ENCODE results near the gene CLSTN2. TPM values are rescaled to one million over a fixed set of nuclear protein-coding genes. Genes with fewer than 3 reads are reported as not detected.

The CLSTN2 gene
- total RNA-seq, 1 donor from 2014 or later: 9.7 TPM

DNA sequence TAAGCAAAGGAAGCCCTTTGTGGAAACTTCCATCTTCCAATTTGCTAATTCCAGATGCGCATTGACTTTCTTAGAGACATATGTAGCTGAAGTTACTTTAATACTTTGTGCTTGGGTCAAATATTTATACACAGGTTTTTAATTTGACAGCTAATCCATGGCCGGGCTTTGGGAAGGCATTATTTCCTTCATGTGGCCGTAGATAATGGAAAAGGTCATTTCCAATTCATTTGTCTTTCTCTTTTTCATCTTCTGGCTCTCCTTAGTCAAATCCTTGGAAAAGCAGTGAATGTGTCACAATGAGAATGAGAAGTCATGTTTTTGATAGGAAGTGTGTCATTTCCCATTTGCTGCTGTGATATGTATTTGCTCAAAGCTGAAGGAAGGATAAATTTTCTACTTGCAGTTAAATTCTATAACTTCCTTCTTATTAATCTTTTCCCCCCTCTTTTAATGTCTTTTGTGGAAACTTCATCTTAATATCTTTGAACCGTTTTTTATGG lies 323.3 kb downstream of the CLSTN2 start:
- TF ChIP-seq, protein P1, sequence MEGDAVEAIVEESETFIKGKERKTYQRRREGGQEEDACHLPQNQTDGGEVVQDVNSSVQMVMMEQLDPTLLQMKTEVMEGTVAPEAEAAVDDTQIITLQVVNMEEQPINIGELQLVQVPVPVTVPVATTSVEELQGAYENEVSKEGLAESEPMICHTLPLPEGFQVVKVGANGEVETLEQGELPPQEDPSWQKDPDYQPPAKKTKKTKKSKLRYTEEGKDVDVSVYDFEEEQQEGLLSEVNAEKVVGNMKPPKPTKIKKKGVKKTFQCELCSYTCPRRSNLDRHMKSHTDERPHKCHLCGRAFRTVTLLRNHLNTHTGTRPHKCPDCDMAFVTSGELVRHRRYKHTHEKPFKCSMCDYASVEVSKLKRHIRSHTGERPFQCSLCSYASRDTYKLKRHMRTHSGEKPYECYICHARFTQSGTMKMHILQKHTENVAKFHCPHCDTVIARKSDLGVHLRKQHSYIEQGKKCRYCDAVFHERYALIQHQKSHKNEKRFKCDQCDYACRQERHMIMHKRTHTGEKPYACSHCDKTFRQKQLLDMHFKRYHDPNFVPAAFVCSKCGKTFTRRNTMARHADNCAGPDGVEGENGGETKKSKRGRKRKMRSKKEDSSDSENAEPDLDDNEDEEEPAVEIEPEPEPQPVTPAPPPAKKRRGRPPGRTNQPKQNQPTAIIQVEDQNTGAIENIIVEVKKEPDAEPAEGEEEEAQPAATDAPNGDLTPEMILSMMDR (conservative IDR thresholded peaks at IDR 0.05; ENCODE audit: low read depth, low read length): no peak
- no peak overlapping the region for H3K4me3 ChIP-seq (ENCODE audit: low read depth, low read length)
- DNase-seq (ENCODE audit: low read depth): no peak

DNA sequence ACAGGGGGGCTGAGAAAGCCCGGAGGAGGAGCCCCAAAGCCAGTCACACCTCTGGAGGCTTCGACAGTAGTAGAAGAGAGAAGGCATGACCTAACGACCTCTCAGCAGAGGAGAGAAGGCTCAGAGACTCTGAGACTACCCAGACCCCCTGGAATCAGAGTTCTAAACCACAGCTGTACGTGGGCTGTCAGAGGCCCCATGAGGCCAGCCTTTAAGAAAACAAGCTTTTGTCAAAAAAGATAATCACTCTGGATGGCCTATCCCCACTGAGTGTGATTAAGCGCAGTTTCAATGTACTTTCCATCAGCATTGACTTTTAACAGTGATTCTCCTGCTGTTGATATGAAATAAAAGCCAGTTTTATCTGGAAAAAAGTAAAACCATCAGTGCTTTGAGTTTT lies 330.3 kb downstream of the CLSTN2 start:
- TF ChIP-seq, protein P1 (conservative IDR thresholded peaks at IDR 0.05; ENCODE audit: low read depth, low read length): no peak
- H3K4me3 ChIP-seq (ENCODE audit: low read depth, low read length): no peak overlapping the region

DNA sequence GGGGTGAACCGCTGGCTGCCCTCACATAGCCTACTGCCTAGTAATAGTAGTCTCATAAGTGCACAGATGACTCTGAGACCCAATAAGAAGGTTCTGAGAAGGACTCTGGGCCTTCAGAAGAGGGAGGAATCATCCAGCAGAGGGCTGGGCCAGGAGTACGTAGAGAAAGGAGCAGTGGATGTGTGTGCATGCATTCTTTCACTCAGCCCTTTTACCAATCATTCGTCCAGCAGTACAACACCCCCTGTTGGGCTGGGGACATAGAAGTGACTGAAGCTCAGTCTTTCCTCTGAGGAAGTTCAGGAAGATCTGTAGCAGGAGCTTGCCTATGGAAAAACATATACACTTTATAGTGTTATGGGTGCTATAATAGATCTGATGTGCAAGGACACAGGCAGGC lies 333.1 kb downstream of the CLSTN2 start:
- DNase-seq (ENCODE audit: low read depth): no peak
- no peak overlapping the region for H3K4me3 ChIP-seq (ENCODE audit: low read depth, low read length)
- TF ChIP-seq, protein P1 (conservative IDR thresholded peaks at IDR 0.05; ENCODE audit: low read depth, low read length): no peak

More for the DNA sequence above, 330.3 kb downstream of the CLSTN2 start:
- DNase-seq (ENCODE audit: low read depth): no peak

GRCh38 chr3:140268610-140269009 lies 333.6 kb downstream of the CLSTN2 start:
- TF ChIP-seq, protein P1 (conservative IDR thresholded peaks at IDR 0.05; ENCODE audit: low read depth, low read length): no peak
- DNase-seq (ENCODE audit: low read depth): no peak
- no peak overlapping the region for H3K4me3 ChIP-seq (ENCODE audit: low read depth, low read length)

GRCh38 chr3:140270329-140270728 lies 335.3 kb downstream of the CLSTN2 start:
- H3K4me3 ChIP-seq (ENCODE audit: low read depth, low read length): no peak overlapping the region
- no peak for DNase-seq (ENCODE audit: low read depth)
- TF ChIP-seq, protein P1 (conservative IDR thresholded peaks at IDR 0.05; ENCODE audit: low read depth, low read length): no peak

- no peak for DNase-seq (ENCODE audit: low read depth)
- TF ChIP-seq, protein P1 (conservative IDR thresholded peaks at IDR 0.05; ENCODE audit: low read depth, low read length): no peak
- no peak overlapping the region for H3K4me3 ChIP-seq (ENCODE audit: low read depth, low read length)
Observed at GRCh38 chr3:140273542-140274195, 338.7 kb downstream of the CLSTN2 start.

DNA sequence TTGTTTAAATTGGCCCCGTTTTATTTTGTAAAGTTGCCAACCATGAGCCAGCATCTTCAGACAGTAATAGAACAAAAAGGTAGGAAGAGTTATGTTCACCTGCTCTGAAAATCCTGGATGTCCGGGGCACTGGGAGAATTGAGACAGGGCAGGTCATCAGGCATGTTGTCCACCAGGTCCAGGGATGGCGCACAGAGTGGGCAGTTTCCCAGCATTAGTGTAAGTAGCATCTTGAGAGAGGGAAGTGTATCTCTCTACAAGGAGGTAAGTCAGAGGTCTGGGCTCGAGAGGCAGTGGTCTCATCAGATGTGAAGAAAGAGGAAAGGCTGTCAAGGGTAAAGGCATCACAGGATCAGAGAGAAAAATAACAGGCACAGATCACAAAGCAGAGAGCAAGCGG lies 339.4 kb downstream of the CLSTN2 start:
- no peak overlapping the region for H3K4me3 ChIP-seq (ENCODE audit: low read depth, low read length)
- TF ChIP-seq, protein P1 (conservative IDR thresholded peaks at IDR 0.05; ENCODE audit: low read depth, low read length): no peak
- DNase-seq (ENCODE audit: low read depth): no peak
